Natural killer cell (primary cell): Measurements from ENCODE around the gene PRRG2. TPM values are rescaled to one million over a fixed set of nuclear protein-coding genes. Genes with fewer than 3 reads are reported as not detected.

Experiments
- ATAC-seq, 3 donors: fragments of 150-1000 bp in 2 of 3; fragments of 200-7000 bp in 1 of 3; cut with Tn5 transposase; 1 replicate in 1 of 3; 2 replicates in 2 of 3; pipeline ENCODE4 v1.10.0; 2021; ENCODE audit warnings: mild to moderate bottlenecking in 2 of 3, moderate library complexity in 2 of 3
- DNase-seq, 2 donors: peaks; one replicate each; pipeline versions ENCODE4 v3.0.0 to v3.0.0-alpha.2; 2013 to 2021; ENCODE audit warnings: mixed read lengths in 1 of 2
- H3K27ac ChIP-seq: one replicate; pipeline ENCODE4 v1.5.1; 2013; ENCODE audit warnings: mild to moderate bottlenecking, low read length
- H3K27me3 ChIP-seq: one replicate; pipeline ENCODE4 v1.6.1; 2013; ENCODE audit warnings: low read length; ENCODE audit not compliant: control insufficient read depth, insufficient read depth
- H3K36me3 ChIP-seq: one replicate; pipeline ENCODE4 v1.6.1; 2013; ENCODE audit warnings: low read length; ENCODE audit not compliant: control insufficient read depth, insufficient read depth
- H3K4me1 ChIP-seq: one replicate; pipeline ENCODE4 v1.6.1; 2013; ENCODE audit warnings: low read length; ENCODE audit not compliant: control insufficient read depth, insufficient read depth
- H3K4me3 ChIP-seq: one replicate; pipeline ENCODE4 v1.5.1; 2013; ENCODE audit warnings: low read length
- H3K9me3 ChIP-seq: one replicate; pipeline ENCODE4 v1.6.1; 2013; ENCODE audit warnings: low read length; ENCODE audit not compliant: control insufficient read depth, insufficient read depth
- H3K27ac Mint-ChIP-seq, 2 donors: one replicate each; pipeline ENCODE4 v1.8.0; 2022; ENCODE audit warnings: mild to moderate bottlenecking in 2 of 2, mixed read lengths in 2 of 2, moderate library complexity in 1 of 2
- H3K27me3 Mint-ChIP-seq, 2 donors: one replicate each; pipeline ENCODE4 v1.8.0; 2022; ENCODE audit warnings: low read depth in 2 of 2, mixed read lengths in 2 of 2
- H3K36me3 Mint-ChIP-seq: one replicate; pipeline ENCODE4 v1.8.0; 2022; ENCODE audit warnings: mixed read lengths
- H3K4me1 Mint-ChIP-seq, 2 donors: one replicate each; pipeline ENCODE4 v1.8.0; 2022; ENCODE audit warnings: mixed read lengths in 2 of 2
- H3K4me3 Mint-ChIP-seq: one replicate; pipeline ENCODE4 v1.8.0; 2022; ENCODE audit warnings: mild to moderate bottlenecking, moderate library complexity, mixed read lengths
- H3K9me3 Mint-ChIP-seq, 2 donors: one replicate each; pipeline ENCODE4 v1.8.0; 2022; ENCODE audit warnings: mixed read lengths in 2 of 2
- WGBS: methylation state at CpG from one replicate; pipeline ENCODE4 v1.1.7; 2013; ENCODE audit warnings: missing lambda C conversion rate; ENCODE audit not compliant: insufficient coverage; 5-methylcytosine and 5-hydroxymethylcytosine counted together
- intact Hi-C: fragments of 100-400 bp; cut with micrococcal nuclease; formaldehyde crosslinking; loops from one replicate; pipeline ENCODE4 v1.14.2; 2022
- total RNA-seq, 4 donors: library from RNA; stranded (reverse); fragments of 120-200 nt in 1 of 4; gene quantifications; one replicate each; pipeline versions ENCODE4 v1.2.3 to v1.2.4, GENCODE V29; 2013 to 2022
- TF ChIP-seq, protein P1 (sequence below): fragments of 200-600 bp; IDR thresholded peaks from one replicate; pipeline ENCODE4 v1.8.0; 2022; ENCODE audit warnings: antibody characterized with exemption

Gene PRRG2
- total RNA-seq, 3 donors from 2014 or later (not counting 1 experiment from before 2014, with no cell fraction given), result 0.39 to 0.56 TPM; not detected in 1

DNA sequence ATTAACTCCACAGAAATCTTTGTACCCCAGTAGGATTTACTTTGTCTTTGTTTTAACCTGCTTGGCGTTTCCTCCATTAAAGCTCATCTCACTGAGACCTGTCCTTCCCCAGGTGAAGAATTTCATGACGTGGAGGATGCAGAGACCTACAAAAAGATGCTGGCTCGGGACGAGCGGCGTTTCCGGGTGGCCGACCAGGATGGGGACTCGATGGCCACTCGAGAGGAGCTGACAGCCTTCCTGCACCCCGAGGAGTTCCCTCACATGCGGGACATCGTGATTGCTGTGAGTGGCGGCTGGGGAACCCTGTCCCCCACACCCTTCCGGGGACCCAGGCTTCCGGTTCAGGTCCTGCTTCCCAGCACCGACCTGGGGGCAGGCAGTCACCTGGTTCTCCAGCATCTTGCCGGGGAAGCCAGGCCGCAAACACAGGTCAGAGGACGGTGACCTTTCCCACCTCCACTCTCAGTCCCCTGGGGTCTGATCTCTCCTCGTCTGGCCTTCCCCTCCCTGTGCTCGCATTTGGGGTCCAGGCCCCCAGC is 44.1 kb upstream of the PRRG2 start:
- H3K27me3 ChIP-seq, result no peaks in the 10 kb centered on the region
- no peak overlapping the region for H3K4me3 ChIP-seq
- no peaks in the 10 kb centered on the region for H3K9me3 ChIP-seq
- Mint-ChIP-seq H3K36me3 (no peaks in the 10 kb centered on the region), H3K4me3 (no peak overlapping the region), H3K27me3 (peaks cover 0 to 8% of the 10 kb centered on the region in 2 donors), H3K9me3 (no peaks in the 10 kb centered on the region), H3K27ac (no peak overlapping the region), H3K4me1 (peaks cover 18 to 24% of the 10 kb centered on the region in 2 donors)
- DNase-seq (no peak), ATAC-seq (no peak)
- no peaks in the 10 kb centered on the region for H3K36me3 ChIP-seq
- H3K27ac ChIP-seq, result no peak overlapping the region
- TF ChIP-seq, protein P1, sequence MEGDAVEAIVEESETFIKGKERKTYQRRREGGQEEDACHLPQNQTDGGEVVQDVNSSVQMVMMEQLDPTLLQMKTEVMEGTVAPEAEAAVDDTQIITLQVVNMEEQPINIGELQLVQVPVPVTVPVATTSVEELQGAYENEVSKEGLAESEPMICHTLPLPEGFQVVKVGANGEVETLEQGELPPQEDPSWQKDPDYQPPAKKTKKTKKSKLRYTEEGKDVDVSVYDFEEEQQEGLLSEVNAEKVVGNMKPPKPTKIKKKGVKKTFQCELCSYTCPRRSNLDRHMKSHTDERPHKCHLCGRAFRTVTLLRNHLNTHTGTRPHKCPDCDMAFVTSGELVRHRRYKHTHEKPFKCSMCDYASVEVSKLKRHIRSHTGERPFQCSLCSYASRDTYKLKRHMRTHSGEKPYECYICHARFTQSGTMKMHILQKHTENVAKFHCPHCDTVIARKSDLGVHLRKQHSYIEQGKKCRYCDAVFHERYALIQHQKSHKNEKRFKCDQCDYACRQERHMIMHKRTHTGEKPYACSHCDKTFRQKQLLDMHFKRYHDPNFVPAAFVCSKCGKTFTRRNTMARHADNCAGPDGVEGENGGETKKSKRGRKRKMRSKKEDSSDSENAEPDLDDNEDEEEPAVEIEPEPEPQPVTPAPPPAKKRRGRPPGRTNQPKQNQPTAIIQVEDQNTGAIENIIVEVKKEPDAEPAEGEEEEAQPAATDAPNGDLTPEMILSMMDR, result no peak
- H3K4me1 ChIP-seq, result peaks cover 36% of the 10 kb centered on the region
- intact Hi-C loops, result no loop called here
- WGBS, result 93% methylated on average over 22 of the region's 22 CpGs

DNA sequence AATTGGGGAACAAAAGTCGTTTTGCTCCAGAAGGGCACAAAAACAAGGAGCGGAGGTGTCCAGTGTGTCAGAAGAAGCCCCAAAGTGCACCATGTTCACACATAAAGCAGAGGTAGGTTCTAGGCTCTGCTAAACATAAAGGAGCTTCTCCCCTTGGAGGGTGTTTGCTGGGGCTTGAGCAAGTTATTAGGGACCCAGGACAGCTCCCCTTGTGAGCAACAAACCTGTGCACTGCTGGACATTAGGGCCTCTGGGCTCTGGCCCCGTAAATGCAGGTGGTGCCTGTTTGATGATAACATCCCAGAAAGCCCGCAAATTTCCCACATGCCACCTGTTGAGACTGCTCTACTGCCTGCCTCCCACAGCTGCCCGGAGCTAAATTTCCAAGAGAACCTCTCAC is 42.5 kb upstream of the PRRG2 start:
- no peaks in the 10 kb centered on the region for H3K36me3 Mint-ChIP-seq
- Histone ChIP-seq H3K36me3 (no peaks in the 10 kb centered on the region), H3K27ac (no peak overlapping the region), H3K27me3 (no peaks in the 10 kb centered on the region), H3K4me1 (peaks cover 27% of the 10 kb centered on the region), H3K9me3 (no peaks in the 10 kb centered on the region), H3K4me3 (no peak overlapping the region)
- no peak for DNase-seq
- no peak overlapping the region for H3K4me3 Mint-ChIP-seq
- TF ChIP-seq, protein P1, result no peak
- intact Hi-C loops, result no loop called here
- WGBS, result 83% methylated on average over 5 of the region's 5 CpGs
- ATAC-seq, result no peak
- peaks cover 0 to 3% of the 10 kb centered on the region in 2 donors for H3K27me3 Mint-ChIP-seq
- H3K4me1 Mint-ChIP-seq, result peaks cover 14 to 18% of the 10 kb centered on the region in 2 donors
- H3K27ac Mint-ChIP-seq, result no peak overlapping the region
- no peaks in the 10 kb centered on the region for H3K9me3 Mint-ChIP-seq

DNA sequence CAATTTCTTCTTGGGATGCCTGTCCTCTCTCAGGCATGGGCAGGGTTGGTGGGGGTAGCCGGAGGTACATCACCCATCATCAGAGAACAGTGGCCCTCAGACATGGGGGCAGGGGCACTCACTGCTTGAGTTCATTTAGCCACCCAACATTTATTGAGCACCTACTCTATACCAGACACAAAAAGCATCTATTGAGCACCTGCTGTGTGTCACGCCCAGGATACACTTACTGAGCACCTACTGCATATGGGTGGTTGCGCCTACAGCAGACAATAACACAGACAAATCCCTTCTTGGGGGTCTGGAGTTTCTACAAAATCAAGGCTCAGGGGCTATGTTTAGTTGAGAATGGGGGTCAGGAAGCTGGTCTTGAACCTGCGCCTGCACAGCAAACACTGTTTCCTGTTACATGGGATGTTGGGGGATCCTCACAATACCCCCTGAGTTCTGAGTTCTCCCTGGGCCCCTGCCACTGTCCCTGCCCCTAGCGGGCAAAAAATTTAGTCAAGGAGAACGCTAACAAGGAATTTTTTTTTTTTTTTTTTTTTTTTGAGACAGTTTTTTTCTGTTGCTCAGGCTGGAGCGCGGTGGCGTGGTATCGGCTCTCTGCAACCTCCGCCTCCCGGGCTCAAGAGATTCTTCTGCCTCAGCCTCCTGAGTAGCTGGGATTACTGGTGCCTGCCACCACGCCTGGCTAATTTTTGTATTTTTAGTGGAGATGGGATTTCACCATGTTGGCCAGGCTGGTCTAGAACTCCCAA is 41.7 kb upstream of the PRRG2 start:
- no peaks in the 10 kb centered on the region for H3K36me3 Mint-ChIP-seq
- H3K4me3 Mint-ChIP-seq, result no peak overlapping the region
- TF ChIP-seq, protein P1, result no peak
- no peak for DNase-seq
- intact Hi-C loops, result no loop called here
- H3K4me3 ChIP-seq, result no peak overlapping the region
- peaks cover 11 to 20% of the 10 kb centered on the region in 2 donors for H3K4me1 Mint-ChIP-seq
- H3K9me3 ChIP-seq, result no peaks in the 10 kb centered on the region
- H3K36me3 ChIP-seq, result no peaks in the 10 kb centered on the region
- ATAC-seq, result no peak
- H3K27ac Mint-ChIP-seq, result no peak overlapping the region
- H3K27me3 ChIP-seq, result no peaks in the 10 kb centered on the region
- H3K27ac ChIP-seq, result no peak overlapping the region
- WGBS, result 94% methylated on average over 13 of the region's 13 CpGs
- H3K4me1 ChIP-seq, result peaks cover 22% of the 10 kb centered on the region
- H3K27me3 Mint-ChIP-seq, result peaks cover 0 to 5% of the 10 kb centered on the region in 2 donors
- no peaks in the 10 kb centered on the region for H3K9me3 Mint-ChIP-seq
